GM18519 (cell line): ENCODE data around the gene GSE1.

ENCODE experiments used
- ATAC-seq: cut with Tn5 transposase; IDR thresholded peaks from one replicate; pipeline ENCODE4 v1.9.1; 2021; ENCODE audit warnings: mild to moderate bottlenecking, moderate library complexity; ENCODE audit not compliant: unreplicated experiment, low FRiP score

The GSE1 gene

GRCh38 chr16:85690469-85691064 is 77.4 kb downstream of the GSE1 start:
- no peak for ATAC-seq

GRCh38 chr16:85695196-85696128 is 82.3 kb downstream of the GSE1 start:
- ATAC-seq: no peak

- ATAC-seq: no peak
Observed at GRCh38 chr16:85696781-85697180, 83.7 kb downstream of the GSE1 start.

GRCh38 chr16:85697431-85697830 is 84.3 kb downstream of the GSE1 start:
- no peak for ATAC-seq

GRCh38 chr16:85698459-85698891 is 85.4 kb downstream of the GSE1 start:
- no peak for ATAC-seq

- ATAC-seq: no peak
Observed at GRCh38 chr16:85698935-85699558, 85.9 kb downstream of the GSE1 start.

GRCh38 chr16:85699628-85700027 is 86.5 kb downstream of the GSE1 start:
- no peak for ATAC-seq

GRCh38 chr16:85704011-85704410 is 90.9 kb downstream of the GSE1 start:
- no peak for ATAC-seq

GRCh38 chr16:85704900-85705846 is 92.1 kb downstream of the GSE1 start:
- no peak for ATAC-seq

- no peak for ATAC-seq
Observed at GRCh38 chr16:85706449-85707034, 93.4 kb downstream of the GSE1 start.

GRCh38 chr16:85707528-85708095 is 94.5 kb downstream of the GSE1 start:
- no peak for ATAC-seq

GRCh38 chr16:85708338-85708737 is 95.2 kb downstream of the GSE1 start:
- ATAC-seq: no peak

GRCh38 chr16:85709766-85710585 is 96.9 kb downstream of the GSE1 start:
- no peak for ATAC-seq

GRCh38 chr16:85710732-85711131 is 97.6 kb downstream of the GSE1 start:
- no peak for ATAC-seq

GRCh38 chr16:85711982-85712587 is 99.0 kb downstream of the GSE1 start:
- ATAC-seq: no peak

- ATAC-seq: no peak
Observed at GRCh38 chr16:85712801-85713200, 99.7 kb downstream of the GSE1 start.

GRCh38 chr16:85715169-85716021 is 102.3 kb downstream of the GSE1 start:
- ATAC-seq: no peak
